Measurements from ENCODE around the gene PRR11. TPM values are rescaled to one million over a fixed set of nuclear protein-coding genes. Genes with fewer than 3 reads are reported as not detected.
A peak's percentile ranks its signal among the peaks of the same experiment; 100 is the strongest.

PRR11 gene
- 39.8 TPM for total RNA-seq (2021; ENCODE audit: unreplicated experiment)
- polyA plus RNA-seq (2012; ENCODE audit: insufficient read length) = 12.7 TPM
- percentile 75 among the genes with signal in this experiment for Bru-seq, nascent RNA
- BruChase-seq, experiment 1, labeled RNA remaining after a 2-hour chase = percentile 65 among the genes with signal in this experiment
- percentile 81 among the genes with signal in this experiment for BruChase-seq, experiment 2, labeled RNA remaining after a 6-hour chase
- long read RNA-seq, partial matches to known transcripts = 1 of 6 reads
- long read RNA-seq, other reads (novel, unspliced or antisense) = 3 of 6 reads

DNA sequence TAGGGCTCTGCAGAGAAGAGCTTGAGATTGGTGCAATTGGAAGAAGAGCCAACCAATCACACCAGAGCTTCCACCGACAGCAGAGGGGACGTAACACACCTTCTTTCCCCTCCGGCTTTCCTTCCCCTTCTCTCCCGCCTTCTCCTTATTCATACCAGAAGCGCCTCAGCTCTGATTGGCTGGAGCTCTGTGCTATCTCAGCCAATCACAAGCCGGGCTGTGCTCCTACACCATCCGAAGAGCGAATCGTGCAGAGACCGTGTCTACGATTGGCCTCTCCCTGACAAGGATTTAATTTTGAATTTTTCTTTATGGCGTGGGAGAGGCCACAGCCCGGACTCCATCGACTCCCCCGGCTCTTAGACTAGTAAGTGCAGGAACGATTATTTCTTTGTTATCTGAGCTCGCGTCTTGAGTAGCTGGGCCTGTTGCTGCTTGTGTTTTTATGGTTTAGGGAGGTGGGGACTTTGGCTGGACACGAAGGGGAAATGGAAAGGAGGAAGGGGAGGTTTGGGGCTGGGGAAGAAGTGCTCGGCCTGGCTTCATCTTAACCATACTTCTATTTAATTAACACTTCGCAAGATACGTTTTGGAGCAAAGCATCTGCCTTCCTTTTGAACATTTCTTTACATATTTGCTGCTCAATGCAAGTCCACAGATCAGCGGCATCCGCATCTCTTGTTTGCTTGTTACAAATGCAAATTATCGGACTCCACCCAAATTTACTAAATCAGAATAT, at the start of gene PRR11:
Gene PRR11, plus strand, starts transcription at position 308 of the 739 bp plus-strand sequence. CDS start 14,007 bp downstream, outside the sequence.
- peak within 1 kb of the TSS; percentile 95 for H3K27ac ChIP-seq (ENCODE audit: low read length)
- in situ Hi-C loops (cut with HindIII; ENCODE audit: low pct_unique_long_range_greater_than_20kb, low sequenced_read_pairs) (no loop called here), intact Hi-C loops (cut with micrococcal nuclease; ENCODE audit: unreplicated experiment) (loop anchor here (5.0 kb wide), 1 partner anchor 808 kb away; no protein-coding TSS in a partner anchor)
- no peaks in the 10 kb centered on the region for H3K27me3 ChIP-seq (ENCODE audit: control insufficient read depth, insufficient read depth, low read length)
- H3K36me3 ChIP-seq (ENCODE audit: control insufficient read depth, insufficient read depth, low read length) = peaks cover 7% of the 10 kb centered on the region
- H3K4me1 ChIP-seq (ENCODE audit: control insufficient read depth, insufficient read depth, low read length) = peaks cover 30% of the 10 kb centered on the region
- ChIA-PET POLR2A (interaction anchor here (0.5 to 2.1 kb wide), 3 partner anchors 9 to 49 kb away, joined by 3 to 9 read pairs (median 6); partner anchors contain the start of gene TRIM37), CTCF (no interaction called here)
- DNase-seq (ENCODE audit: low read depth, low spot score) (no peak), ATAC-seq (peak; percentile 89)
- no peaks in the 10 kb centered on the region for H3K9me3 ChIP-seq (ENCODE audit: control insufficient read depth, insufficient read depth, low read depth, low read length)
- BruUV-seq (replicated peaks) = no TSS peak
- H3K4me3 ChIP-seq (ENCODE audit: low read depth in 2 of 2, low read length in 2 of 2) = peak within 1 kb of the TSS; percentile 80 to 86
- TF ChIP-seq, protein P1, sequence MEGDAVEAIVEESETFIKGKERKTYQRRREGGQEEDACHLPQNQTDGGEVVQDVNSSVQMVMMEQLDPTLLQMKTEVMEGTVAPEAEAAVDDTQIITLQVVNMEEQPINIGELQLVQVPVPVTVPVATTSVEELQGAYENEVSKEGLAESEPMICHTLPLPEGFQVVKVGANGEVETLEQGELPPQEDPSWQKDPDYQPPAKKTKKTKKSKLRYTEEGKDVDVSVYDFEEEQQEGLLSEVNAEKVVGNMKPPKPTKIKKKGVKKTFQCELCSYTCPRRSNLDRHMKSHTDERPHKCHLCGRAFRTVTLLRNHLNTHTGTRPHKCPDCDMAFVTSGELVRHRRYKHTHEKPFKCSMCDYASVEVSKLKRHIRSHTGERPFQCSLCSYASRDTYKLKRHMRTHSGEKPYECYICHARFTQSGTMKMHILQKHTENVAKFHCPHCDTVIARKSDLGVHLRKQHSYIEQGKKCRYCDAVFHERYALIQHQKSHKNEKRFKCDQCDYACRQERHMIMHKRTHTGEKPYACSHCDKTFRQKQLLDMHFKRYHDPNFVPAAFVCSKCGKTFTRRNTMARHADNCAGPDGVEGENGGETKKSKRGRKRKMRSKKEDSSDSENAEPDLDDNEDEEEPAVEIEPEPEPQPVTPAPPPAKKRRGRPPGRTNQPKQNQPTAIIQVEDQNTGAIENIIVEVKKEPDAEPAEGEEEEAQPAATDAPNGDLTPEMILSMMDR (IDR thresholded peaks at IDR 0.05) = no peak
- TF ChIP-seq SIN3A (IDR thresholded peaks at IDR 0.05; ENCODE audit: borderline replicate concordance, insufficient read depth, low read depth, low read length) (peak; percentile 90), TCF7L2 (IDR thresholded peaks at IDR 0.05; ENCODE audit: low read depth, low read length) (no peak), POLR2AphosphoS5 (IDR thresholded peaks at IDR 0.05; ENCODE audit: low read depth, low read length) (peak; percentile 54; the same call in 1 of the 2 replicates)
- TF ChIP-seq, protein P2, sequence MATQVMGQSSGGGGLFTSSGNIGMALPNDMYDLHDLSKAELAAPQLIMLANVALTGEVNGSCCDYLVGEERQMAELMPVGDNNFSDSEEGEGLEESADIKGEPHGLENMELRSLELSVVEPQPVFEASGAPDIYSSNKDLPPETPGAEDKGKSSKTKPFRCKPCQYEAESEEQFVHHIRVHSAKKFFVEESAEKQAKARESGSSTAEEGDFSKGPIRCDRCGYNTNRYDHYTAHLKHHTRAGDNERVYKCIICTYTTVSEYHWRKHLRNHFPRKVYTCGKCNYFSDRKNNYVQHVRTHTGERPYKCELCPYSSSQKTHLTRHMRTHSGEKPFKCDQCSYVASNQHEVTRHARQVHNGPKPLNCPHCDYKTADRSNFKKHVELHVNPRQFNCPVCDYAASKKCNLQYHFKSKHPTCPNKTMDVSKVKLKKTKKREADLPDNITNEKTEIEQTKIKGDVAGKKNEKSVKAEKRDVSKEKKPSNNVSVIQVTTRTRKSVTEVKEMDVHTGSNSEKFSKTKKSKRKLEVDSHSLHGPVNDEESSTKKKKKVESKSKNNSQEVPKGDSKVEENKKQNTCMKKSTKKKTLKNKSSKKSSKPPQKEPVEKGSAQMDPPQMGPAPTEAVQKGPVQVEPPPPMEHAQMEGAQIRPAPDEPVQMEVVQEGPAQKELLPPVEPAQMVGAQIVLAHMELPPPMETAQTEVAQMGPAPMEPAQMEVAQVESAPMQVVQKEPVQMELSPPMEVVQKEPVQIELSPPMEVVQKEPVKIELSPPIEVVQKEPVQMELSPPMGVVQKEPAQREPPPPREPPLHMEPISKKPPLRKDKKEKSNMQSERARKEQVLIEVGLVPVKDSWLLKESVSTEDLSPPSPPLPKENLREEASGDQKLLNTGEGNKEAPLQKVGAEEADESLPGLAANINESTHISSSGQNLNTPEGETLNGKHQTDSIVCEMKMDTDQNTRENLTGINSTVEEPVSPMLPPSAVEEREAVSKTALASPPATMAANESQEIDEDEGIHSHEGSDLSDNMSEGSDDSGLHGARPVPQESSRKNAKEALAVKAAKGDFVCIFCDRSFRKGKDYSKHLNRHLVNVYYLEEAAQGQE (IDR thresholded peaks at IDR 0.05; ENCODE audit: insufficient read depth in 1 of 2, low read depth in 2 of 2, low read length in 1 of 2) = no peak

DNA sequence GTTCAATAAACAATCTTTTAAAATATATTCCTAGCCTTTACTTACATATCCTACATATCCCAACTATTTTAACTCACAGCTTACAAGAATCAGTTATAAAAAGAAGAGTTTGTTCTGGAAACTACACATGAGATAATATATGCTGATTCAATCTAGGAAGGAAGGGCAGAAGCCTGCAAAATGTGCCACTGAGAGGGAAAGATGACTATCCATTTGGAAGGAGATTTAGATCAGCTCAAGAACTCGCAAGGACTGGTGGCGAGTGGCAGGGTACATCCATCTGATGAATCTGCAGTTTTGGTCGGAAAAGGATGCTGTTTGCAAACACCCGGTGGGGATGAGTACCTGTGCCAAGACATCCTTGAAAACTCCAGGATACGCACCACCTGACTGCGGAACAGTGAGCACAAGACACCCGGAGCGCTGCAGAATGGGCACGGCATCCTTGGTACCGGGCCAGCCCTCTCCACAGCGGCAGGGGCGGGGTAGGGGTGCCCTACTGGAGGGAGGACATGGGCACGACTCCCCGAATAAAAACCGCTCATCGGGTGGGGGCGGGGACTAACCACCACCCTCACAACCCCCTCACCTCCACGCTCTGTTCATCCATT, 49.6 kb upstream of the PRR11 start:
- Histone ChIP-seq H3K27me3 (ENCODE audit: control insufficient read depth, insufficient read depth, low read length) (no peaks in the 10 kb centered on the region), H3K27ac (ENCODE audit: low read length) (peak overlapping the region; percentile 80), H3K4me1 (ENCODE audit: control insufficient read depth, insufficient read depth, low read length) (peaks cover 7% of the 10 kb centered on the region), H3K9me3 (ENCODE audit: control insufficient read depth, insufficient read depth, low read depth, low read length) (no peaks in the 10 kb centered on the region), H3K36me3 (ENCODE audit: control insufficient read depth, insufficient read depth, low read length) (no peaks in the 10 kb centered on the region; the same call in 1 of the 2 replicates), H3K4me3 (ENCODE audit: low read depth in 2 of 2, low read length in 2 of 2) (peak overlapping the region; percentile 89 to 96)
- ATAC-seq = peak; percentile 52
- TF ChIP-seq, protein P2 (IDR thresholded peaks at IDR 0.05; ENCODE audit: insufficient read depth in 1 of 2, low read depth in 2 of 2, low read length in 1 of 2) = no peak
- TF ChIP-seq TCF7L2 (IDR thresholded peaks at IDR 0.05; ENCODE audit: low read depth, low read length) (no peak), SIN3A (IDR thresholded peaks at IDR 0.05; ENCODE audit: borderline replicate concordance, insufficient read depth, low read depth, low read length) (no peak)
- TF ChIP-seq, protein P1 (IDR thresholded peaks at IDR 0.05) = no peak
- no TSS peak for BruUV-seq (replicated peaks)
- ChIA-PET CTCF (interaction anchor here (0.6 kb wide), 1 partner anchor 51 kb away, joined by 3 read pairs; no protein-coding TSS in a partner anchor), POLR2A (interaction anchor here (2.0 kb wide), 1 partner anchor 49 kb away, joined by 9 read pairs; the partner anchor contains the start of gene SKA2)
- intact Hi-C loops (cut with micrococcal nuclease; ENCODE audit: unreplicated experiment) = no loop called here
- no peak for DNase-seq (ENCODE audit: low read depth, low spot score)
- in situ Hi-C loops (cut with HindIII; ENCODE audit: low pct_unique_long_range_greater_than_20kb, low sequenced_read_pairs) = no loop called here
